ENCODE data around the gene ATXN7L3. TPM values are rescaled to one million over a fixed set of nuclear protein-coding genes. Genes with fewer than 3 reads are reported as not detected.

ATXN7L3 gene
- total and polyA plus RNA-seq, 9 of the 15 experiments (the other 6 are each of a cell fraction or from before 2014, with no cell fraction given): 0.62 to 66.1 (median 33.2) TPM

GRCh38 chr17:44218344-44219107 is 18.8 kb upstream of the ATXN7L3 start (continued):
- TF ChIP-seq ZNF232 (CRISPR knock-in tag; IDR thresholded peaks at IDR 0.05) (no peak), SMARCA4 (IDR thresholded peaks at IDR 0.05) (no peak), NEUROD1 (IDR thresholded peaks at IDR 0.05; ENCODE audit: borderline replicate concordance, low read depth, low read length, partially characterized antibody) (peak; percentile 24), FOXA1 (IDR thresholded peaks at IDR 0.05; ENCODE audit: borderline replicate concordance) (no peak), FOS (IDR thresholded peaks at IDR 0.05; ENCODE audit: extremely low read depth, insufficient read length) (no peak), FOXP4 (CRISPR knock-in tag; IDR thresholded peaks at IDR 0.05; ENCODE audit: borderline replicate concordance) (no peak), BRCA1 (IDR thresholded peaks at IDR 0.05) (no peak), BRCA1 (CRISPR knock-in tag; IDR thresholded peaks at IDR 0.05) (no peak), ZBTB8A (IDR thresholded peaks at IDR 0.05; ENCODE audit: partially characterized antibody) (no peak), KDM1A (IDR thresholded peaks at IDR 0.05) (no peak), HINFP (tag; conservative IDR thresholded peaks at IDR 0.05; ENCODE audit: low read depth) (no peak), ZBTB7A (IDR thresholded peaks at IDR 0.05; ENCODE audit: borderline replicate concordance, control insufficient read depth, low read depth, low read length) (peak; percentile 96), PRMT5 (CRISPR knock-in tag; IDR thresholded peaks at IDR 0.05) (no peak), BRF1 (IDR thresholded peaks at IDR 0.05; ENCODE audit: borderline replicate concordance, extremely low read depth, insufficient read length) (no peak), ETV1 (tag; conservative IDR thresholded peaks at IDR 0.05; ENCODE audit: low read depth) (no peak), ZNF586 (CRISPR knock-in tag; conservative IDR thresholded peaks at IDR 0.05) (no peak), ZNF589 (CRISPR knock-in tag; IDR thresholded peaks at IDR 0.05; ENCODE audit: low read depth) (peak; percentile 76; the same call in 1 of the 2 replicates), ZNF12 (CRISPR knock-in tag; IDR thresholded peaks at IDR 0.05) (no peak), PHF21A (IDR thresholded peaks at IDR 0.05; ENCODE audit: borderline replicate concordance, low read depth) (no peak), CREBBP (IDR thresholded peaks at IDR 0.05; ENCODE audit: low read depth, low read length) (no peak), SMARCB1 (IDR thresholded peaks at IDR 0.05; ENCODE audit: insufficient read length, low read depth) (no peak), ZNF696 (CRISPR knock-in tag; conservative IDR thresholded peaks at IDR 0.05) (no peak), FOXP1 (CRISPR knock-in tag; IDR thresholded peaks at IDR 0.05) (no peak)
- TF ChIP-seq, protein P1, sequence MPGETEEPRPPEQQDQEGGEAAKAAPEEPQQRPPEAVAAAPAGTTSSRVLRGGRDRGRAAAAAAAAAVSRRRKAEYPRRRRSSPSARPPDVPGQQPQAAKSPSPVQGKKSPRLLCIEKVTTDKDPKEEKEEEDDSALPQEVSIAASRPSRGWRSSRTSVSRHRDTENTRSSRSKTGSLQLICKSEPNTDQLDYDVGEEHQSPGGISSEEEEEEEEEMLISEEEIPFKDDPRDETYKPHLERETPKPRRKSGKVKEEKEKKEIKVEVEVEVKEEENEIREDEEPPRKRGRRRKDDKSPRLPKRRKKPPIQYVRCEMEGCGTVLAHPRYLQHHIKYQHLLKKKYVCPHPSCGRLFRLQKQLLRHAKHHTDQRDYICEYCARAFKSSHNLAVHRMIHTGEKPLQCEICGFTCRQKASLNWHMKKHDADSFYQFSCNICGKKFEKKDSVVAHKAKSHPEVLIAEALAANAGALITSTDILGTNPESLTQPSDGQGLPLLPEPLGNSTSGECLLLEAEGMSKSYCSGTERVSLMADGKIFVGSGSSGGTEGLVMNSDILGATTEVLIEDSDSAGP (CRISPR knock-in tag; IDR thresholded peaks at IDR 0.05): no peak
- TF ChIP-seq, protein P2, sequence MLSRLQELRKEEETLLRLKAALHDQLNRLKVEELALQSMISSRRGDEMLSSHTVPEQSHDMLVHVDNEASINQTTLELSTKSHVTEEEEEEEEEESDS (CRISPR knock-in tag; IDR thresholded peaks at IDR 0.05): no peak

Measured in K562 (cell line).